ENCODE data around the gene MAN1C1.
A peak's percentile ranks its signal among the peaks of the same experiment; 100 is the strongest.

MAN1C1 gene

GRCh38 chr1:25817840-25818501 is 201.4 kb downstream of the MAN1C1 start:
- DNase-seq (ENCODE audit: low read depth) = no peak

GRCh38 chr1:25818569-25818968 is 202.0 kb downstream of the MAN1C1 start:
- DNase-seq (ENCODE audit: low read depth) = no peak

GRCh38 chr1:25819491-25820246 is 203.1 kb downstream of the MAN1C1 start, which contains the start of gene MTFR1L:
Gene MTFR1L (plus strand): TSS chr1:25819954. CDS start chr1:25823105, 3,151 bp downstream.
- DNase-seq (ENCODE audit: low read depth) = peak; percentile 89

- DNase-seq (ENCODE audit: low read depth) = no peak
These were observed 203.9 kb downstream of the MAN1C1 start for GRCh38 chr1:25820247-25821111.

- no peak for DNase-seq (ENCODE audit: low read depth)
These were observed 204.5 kb downstream of the MAN1C1 start for GRCh38 chr1:25821112-25821476.

GRCh38 chr1:25821630-25822091 is 205.1 kb downstream of the MAN1C1 start:
- DNase-seq (ENCODE audit: low read depth) = no peak

GRCh38 chr1:25825605-25826004 is 209.0 kb downstream of the MAN1C1 start:
- DNase-seq (ENCODE audit: low read depth) = no peak

- no peak for DNase-seq (ENCODE audit: low read depth)
These were observed 210.0 kb downstream of the MAN1C1 start for GRCh38 chr1:25826571-25826970.

- no peak for DNase-seq (ENCODE audit: low read depth)
These were observed 211.9 kb downstream of the MAN1C1 start for GRCh38 chr1:25828491-25828890.

GRCh38 chr1:25829046-25829445 is 212.5 kb downstream of the MAN1C1 start:
- DNase-seq (ENCODE audit: low read depth) = no peak

- no peak for DNase-seq (ENCODE audit: low read depth)
These were observed 215.1 kb downstream of the MAN1C1 start for GRCh38 chr1:25831569-25832196.

GRCh38 chr1:25832336-25833037 is 215.9 kb downstream of the MAN1C1 start:
- DNase-seq (ENCODE audit: low read depth) = no peak

- DNase-seq (ENCODE audit: low read depth) = no peak
These were observed 216.6 kb downstream of the MAN1C1 start for GRCh38 chr1:25833158-25833557.
